ENCODE data around the gene WFDC5.
"Not testable (repeated sequence)": the region's sequence is repeated elsewhere in the genome, so short reads cannot be mapped to it uniquely, and the experiment has no call there.

WFDC5 gene

GRCh38 chr20:45154794-45155193, 39.8 kb upstream of the WFDC5 start:
- H3K36me3 ChIP-seq (ENCODE audit: control insufficient read depth in 1 of 2, insufficient read depth in 2 of 2, low read depth in 1 of 2, low read length in 2 of 2); H4K91ac ChIP-seq (ENCODE audit: low read length); H2BK12ac ChIP-seq (ENCODE audit: low read length in 2 of 2); H3K23ac ChIP-seq (ENCODE audit: low read length in 2 of 2); H2BK15ac ChIP-seq (ENCODE audit: low read depth, poor library complexity, severe bottlenecking); H3K18ac ChIP-seq (ENCODE audit: low read depth in 1 of 2, low read length in 2 of 2); H2AFZ ChIP-seq (ENCODE audit: low read depth, low read length); H3K4me1 ChIP-seq (ENCODE audit: control insufficient read depth, insufficient read depth, low read depth, low read length); H3K14ac ChIP-seq (ENCODE audit: low read length in 2 of 2); H3K4me2 ChIP-seq (ENCODE audit: low read length, poor library complexity, severe bottlenecking); H3K27ac ChIP-seq (ENCODE audit: low read length, poor library complexity, severe bottlenecking); H3K79me1 ChIP-seq (replicated peaks; ENCODE audit: low read length, poor library complexity, severe bottlenecking); H3K9me3 ChIP-seq (ENCODE audit: control insufficient read depth, low read length); H2AK5ac ChIP-seq (ENCODE audit: low read length, severe bottlenecking); H3K4me3 ChIP-seq (ENCODE audit: insufficient read depth in 1 of 2, low read depth in 1 of 2, low read length in 2 of 2); H3K9ac ChIP-seq (ENCODE audit: low read length); H3K4ac ChIP-seq (ENCODE audit: low read depth in 1 of 2, low read length in 2 of 2); H2BK5ac ChIP-seq (ENCODE audit: low read depth, low read length, poor library complexity, severe bottlenecking); H4K8ac ChIP-seq (ENCODE audit: low read length); H2BK120ac ChIP-seq (ENCODE audit: low read depth, low read length); DNase-seq: not testable (repeated sequence)
- WGBS = 100% methylated on average over 1 of the region's 1 CpG
- H3K27me3 ChIP-seq (ENCODE audit: control insufficient read depth in 1 of 2, insufficient read depth in 1 of 2, low read length in 2 of 2) = peaks cover 23 to 26% of the 10 kb centered on the region in 2 experiments

GRCh38 chr20:45154183-45154582, 39.2 kb upstream of the WFDC5 start:
- Histone ChIP-seq H2AFZ (ENCODE audit: low read depth, low read length) (no peak overlapping the region), H3K79me1 (replicated peaks; ENCODE audit: low read length, poor library complexity, severe bottlenecking) (no peaks in the 10 kb centered on the region), H3K4me3 (ENCODE audit: insufficient read depth in 1 of 2, low read depth in 1 of 2, low read length in 2 of 2) (no peak overlapping the region), H3K9me3 (ENCODE audit: control insufficient read depth, low read length) (peaks cover 3% of the 10 kb centered on the region), H3K27me3 (ENCODE audit: control insufficient read depth in 1 of 2, insufficient read depth in 1 of 2, low read length in 2 of 2) (peaks cover 29 to 32% of the 10 kb centered on the region in 2 experiments), H2BK5ac (ENCODE audit: low read depth, low read length, poor library complexity, severe bottlenecking) (no peak overlapping the region), H4K91ac (ENCODE audit: low read length) (no peak overlapping the region), H4K8ac (ENCODE audit: low read length) (no peak overlapping the region), H3K18ac (ENCODE audit: low read depth in 1 of 2, low read length in 2 of 2) (no peak overlapping the region), H3K23ac (ENCODE audit: low read length in 2 of 2) (no peak overlapping the region), H2BK12ac (ENCODE audit: low read length in 2 of 2) (no peak overlapping the region), H3K27ac (ENCODE audit: low read length, poor library complexity, severe bottlenecking) (no peak overlapping the region), H3K4me1 (ENCODE audit: control insufficient read depth, insufficient read depth, low read depth, low read length) (no peaks in the 10 kb centered on the region), H3K4ac (ENCODE audit: low read depth in 1 of 2, low read length in 2 of 2) (no peak overlapping the region), H2AK5ac (ENCODE audit: low read length, severe bottlenecking) (no peak overlapping the region), H3K36me3 (ENCODE audit: control insufficient read depth in 1 of 2, insufficient read depth in 2 of 2, low read depth in 1 of 2, low read length in 2 of 2) (no peaks in the 10 kb centered on the region), H2BK120ac (ENCODE audit: low read depth, low read length) (no peak overlapping the region), H3K9ac (ENCODE audit: low read length) (no peak overlapping the region), H3K4me2 (ENCODE audit: low read length, poor library complexity, severe bottlenecking) (no peak overlapping the region), H3K14ac (ENCODE audit: low read length in 2 of 2) (no peak overlapping the region), H2BK15ac (ENCODE audit: low read depth, poor library complexity, severe bottlenecking) (no peak overlapping the region)
- DNase-seq = no peak
- 61% methylated on average over 2 of the region's 3 CpGs for WGBS

- H4K91ac ChIP-seq (ENCODE audit: low read length) = no peak overlapping the region
- H3K9ac ChIP-seq (ENCODE audit: low read length) = no peak overlapping the region
- H2BK120ac ChIP-seq (ENCODE audit: low read depth, low read length) = no peak overlapping the region
- H3K27me3 ChIP-seq (ENCODE audit: control insufficient read depth in 1 of 2, insufficient read depth in 1 of 2, low read length in 2 of 2) = peaks cover 33 to 36% of the 10 kb centered on the region in 2 experiments
- no peak overlapping the region for H2BK12ac ChIP-seq (ENCODE audit: low read length in 2 of 2)
- no peak overlapping the region for H2AK5ac ChIP-seq (ENCODE audit: low read length, severe bottlenecking)
- no peak overlapping the region for H3K14ac ChIP-seq (ENCODE audit: low read length in 2 of 2)
- H3K4me1 ChIP-seq (ENCODE audit: control insufficient read depth, insufficient read depth, low read depth, low read length) = no peaks in the 10 kb centered on the region
- H3K4ac ChIP-seq (ENCODE audit: low read depth in 1 of 2, low read length in 2 of 2) = no peak overlapping the region
- no peak overlapping the region for H2BK5ac ChIP-seq (ENCODE audit: low read depth, low read length, poor library complexity, severe bottlenecking)
- no peak overlapping the region for H3K4me3 ChIP-seq (ENCODE audit: insufficient read depth in 1 of 2, low read depth in 1 of 2, low read length in 2 of 2)
- no peak overlapping the region for H3K4me2 ChIP-seq (ENCODE audit: low read length, poor library complexity, severe bottlenecking)
- no peak overlapping the region for H3K23ac ChIP-seq (ENCODE audit: low read length in 2 of 2)
- 70% methylated on average over 1 of the region's 1 CpG for WGBS
- no peak overlapping the region for H4K8ac ChIP-seq (ENCODE audit: low read length)
- no peak for DNase-seq
- H3K79me1 ChIP-seq (replicated peaks; ENCODE audit: low read length, poor library complexity, severe bottlenecking) = no peaks in the 10 kb centered on the region
- H3K27ac ChIP-seq (ENCODE audit: low read length, poor library complexity, severe bottlenecking) = no peak overlapping the region
- no peak overlapping the region for H3K18ac ChIP-seq (ENCODE audit: low read depth in 1 of 2, low read length in 2 of 2)
- no peak overlapping the region for H2AFZ ChIP-seq (ENCODE audit: low read depth, low read length)
- H2BK15ac ChIP-seq (ENCODE audit: low read depth, poor library complexity, severe bottlenecking) = no peak overlapping the region
- no peaks in the 10 kb centered on the region for H3K9me3 ChIP-seq (ENCODE audit: control insufficient read depth, low read length)
- no peaks in the 10 kb centered on the region for H3K36me3 ChIP-seq (ENCODE audit: control insufficient read depth in 1 of 2, insufficient read depth in 2 of 2, low read depth in 1 of 2, low read length in 2 of 2)
These were observed 38.8 kb upstream of the WFDC5 start for GRCh38 chr20:45153752-45154151.

- H3K27ac ChIP-seq (ENCODE audit: low read length, poor library complexity, severe bottlenecking) = no peak overlapping the region
- H3K9ac ChIP-seq (ENCODE audit: low read length) = no peak overlapping the region
These were observed 38.2 kb upstream of the WFDC5 start for GRCh38 chr20:45153147-45153546.

More at GRCh38 chr20:45153147-45153546, 38.2 kb upstream of the WFDC5 start:
- H3K4ac ChIP-seq (ENCODE audit: low read depth in 1 of 2, low read length in 2 of 2) = no peak overlapping the region
- peaks cover 39% of the 10 kb centered on the region in 2 experiments for H3K27me3 ChIP-seq (ENCODE audit: control insufficient read depth in 1 of 2, insufficient read depth in 1 of 2, low read length in 2 of 2)
- no peak overlapping the region for H2AFZ ChIP-seq (ENCODE audit: low read depth, low read length)
- H3K23ac ChIP-seq (ENCODE audit: low read length in 2 of 2) = no peak overlapping the region
- no peak for DNase-seq
- no peaks in the 10 kb centered on the region for H3K4me1 ChIP-seq (ENCODE audit: control insufficient read depth, insufficient read depth, low read depth, low read length)
- no peak overlapping the region for H2BK12ac ChIP-seq (ENCODE audit: low read length in 2 of 2)
- H2BK15ac ChIP-seq (ENCODE audit: low read depth, poor library complexity, severe bottlenecking) = no peak overlapping the region
- H2BK120ac ChIP-seq (ENCODE audit: low read depth, low read length) = no peak overlapping the region
- H3K4me2 ChIP-seq (ENCODE audit: low read length, poor library complexity, severe bottlenecking) = no peak overlapping the region
- H2AK5ac ChIP-seq (ENCODE audit: low read length, severe bottlenecking) = no peak overlapping the region
- H3K14ac ChIP-seq (ENCODE audit: low read length in 2 of 2) = no peak overlapping the region
- no peaks in the 10 kb centered on the region for H3K9me3 ChIP-seq (ENCODE audit: control insufficient read depth, low read length)
- WGBS = 87% methylated on average over 3 of the region's 3 CpGs
- H4K91ac ChIP-seq (ENCODE audit: low read length) = no peak overlapping the region
- no peak overlapping the region for H3K18ac ChIP-seq (ENCODE audit: low read depth in 1 of 2, low read length in 2 of 2)
- H3K4me3 ChIP-seq (ENCODE audit: insufficient read depth in 1 of 2, low read depth in 1 of 2, low read length in 2 of 2) = no peak overlapping the region
- H3K79me1 ChIP-seq (replicated peaks; ENCODE audit: low read length, poor library complexity, severe bottlenecking) = no peaks in the 10 kb centered on the region
- no peak overlapping the region for H4K8ac ChIP-seq (ENCODE audit: low read length)
- H2BK5ac ChIP-seq (ENCODE audit: low read depth, low read length, poor library complexity, severe bottlenecking) = no peak overlapping the region
- no peaks in the 10 kb centered on the region for H3K36me3 ChIP-seq (ENCODE audit: control insufficient read depth in 1 of 2, insufficient read depth in 2 of 2, low read depth in 1 of 2, low read length in 2 of 2)

Measured in mesenchymal stem cell (in vitro differentiated cells and primary cell).